B cell (primary cell): Measurements from ENCODE around the gene ASPRV1. TPM values are rescaled to one million over a fixed set of nuclear protein-coding genes. Genes with fewer than 3 reads are reported as not detected.

ENCODE experiments used
- ATAC-seq: fragments of 200-7000 bp; cut with Tn5 transposase; one replicate; pipeline ENCODE4 v1.10.0; 2021; ENCODE audit warnings: low read depth, mild to moderate bottlenecking, moderate number of reproducible peaks, moderate library complexity
- CTCF ChIA-PET: fragments of 350-600 bp; sonication (Branson Sonifier 250); formaldehyde crosslinking; loops from one replicate; lab custom pipeline; 2021; ENCODE audit warnings: antibody characterized with exemption, inconsistent platforms; lab: Charles Lee
- POLR2A ChIA-PET: fragments of 350-600 bp; sonication (Branson Sonifier 250); formaldehyde crosslinking; loops from one replicate; lab custom pipeline; 2021; ENCODE audit warnings: antibody characterized with exemption; lab: Charles Lee
- DNase-seq: peaks from one replicate; pipeline ENCODE4 v3.0.0; 2013
- H2AFZ ChIP-seq: 2 replicates; pipeline ENCODE4 v1.6.1; 2012; ENCODE audit warnings: mild to moderate bottlenecking, low read depth, low read length; ENCODE audit not compliant: insufficient read depth, poor library complexity, severe bottlenecking
- H3K27ac ChIP-seq, 2 donors: 1 replicate in 1 of 2; 2 replicates in 1 of 2; pipeline ENCODE4 v1.5.1; 2012 to 2013; ENCODE audit warnings: low read length in 2 of 2, mild to moderate bottlenecking in 2 of 2, moderate library complexity in 1 of 2
- H3K27me3 ChIP-seq, 4 experiments: fragments of 200-600 bp in 1 of 4; sonication (generic) in 1 of 4; replicated peaks in 1 of 4; 1 replicate in 2 of 4; 2 replicates in 2 of 4; pipeline versions ENCODE4 v1.6.1 to v1.7.0; 2013 to 2016; ENCODE audit warnings: low read length in 3 of 4, mild to moderate bottlenecking in 2 of 4, mixed read lengths in 1 of 4, moderate library complexity in 1 of 4; ENCODE audit not compliant: insufficient read depth in 4 of 4, control insufficient read depth in 3 of 4; ENCODE audit errors: control extremely low read depth in 1 of 4
- H3K36me3 ChIP-seq, 2 experiments: replicated peaks in 1 of 2; 1 replicate in 1 of 2; 2 replicates in 1 of 2; pipeline versions ENCODE4 v1.6.1 to v1.7.1; 2013; ENCODE audit warnings: low read length in 1 of 2; ENCODE audit not compliant: insufficient read depth in 2 of 2, control insufficient read depth in 1 of 2; ENCODE audit errors: control extremely low read depth in 1 of 2, extremely low read depth in 1 of 2
- H3K4me1 ChIP-seq, 2 donors: fragments of 200-600 bp in 1 of 2; sonication (generic) in 1 of 2; 1 replicate in 1 of 2; 2 replicates in 1 of 2; pipeline versions ENCODE4 v1.5.1 to v1.6.1; 2013 to 2017; ENCODE audit warnings: low read length in 2 of 2; ENCODE audit not compliant: control insufficient read depth in 2 of 2, insufficient read depth in 2 of 2
- H3K4me2 ChIP-seq: replicated peaks from 2 replicates; pipeline ENCODE3; 2012; ENCODE audit warnings: mild to moderate bottlenecking, low read depth, low read length; ENCODE audit not compliant: poor library complexity, severe bottlenecking
- H3K4me3 ChIP-seq, 5 experiments: fragments of 200-600 bp in 1 of 5; sonication (generic) in 1 of 5; 1 replicate in 3 of 5; 2 replicates in 2 of 5; pipeline versions ENCODE4 v1.5.1 to v1.7.0; 2011 to 2016; ENCODE audit warnings: low read length in 4 of 5, mild to moderate bottlenecking in 4 of 5, low read depth in 2 of 5, control low read depth in 1 of 5, moderate library complexity in 1 of 5; ENCODE audit not compliant: insufficient read depth in 1 of 5; ENCODE audit errors: control extremely low read depth in 1 of 5, extremely low read depth in 1 of 5
- H3K79me2 ChIP-seq: fragments of 200-600 bp; sonication (generic); one replicate; pipeline ENCODE4 v1.6.0; 2016; ENCODE audit warnings: low read length; ENCODE audit not compliant: control insufficient read depth, insufficient read depth
- H3K9ac ChIP-seq: fragments of 200-600 bp; sonication (generic); 2 replicates; pipeline ENCODE4 v1.6.1; 2017; ENCODE audit warnings: mild to moderate bottlenecking, low read length, moderate library complexity
- H3K9me3 ChIP-seq, 3 donors: one replicate each; pipeline versions ENCODE4 v1.6.1 to v1.7.1; 2013; ENCODE audit warnings: low read length in 2 of 3; ENCODE audit not compliant: control insufficient read depth in 2 of 3, insufficient read depth in 1 of 3; ENCODE audit errors: control extremely low read depth in 1 of 3
- H4K20me1 ChIP-seq: 2 replicates; pipeline ENCODE4 v1.6.0; 2012; ENCODE audit warnings: mild to moderate bottlenecking, low read length; ENCODE audit not compliant: insufficient read depth, control insufficient read depth, poor library complexity, severe bottlenecking
- H3K27ac Mint-ChIP-seq: one replicate; pipeline ENCODE4 v1.8.0; 2021; ENCODE audit warnings: mixed read lengths
- H3K27me3 Mint-ChIP-seq: one replicate; pipeline ENCODE4 v1.8.0; 2021; ENCODE audit warnings: mixed read lengths
- H3K4me1 Mint-ChIP-seq: one replicate; pipeline ENCODE4 v1.8.0; 2021; ENCODE audit warnings: mixed read lengths
- H3K4me3 Mint-ChIP-seq: one replicate; pipeline ENCODE4 v1.8.0; 2021; ENCODE audit warnings: mixed read lengths
- H3K9me3 Mint-ChIP-seq: one replicate; pipeline ENCODE4 v1.8.0; 2022; ENCODE audit warnings: mixed read lengths; ENCODE audit not compliant: insufficient read depth
- EZH2 ChIP-seq: IDR thresholded peaks from 2 replicates; pipeline ENCODE4 v1.6.1; 2012; ENCODE audit warnings: borderline replicate concordance, low read depth, mild to moderate bottlenecking, moderate library complexity, low read length; ENCODE audit not compliant: insufficient read depth, poor library complexity, severe bottlenecking
- WGBS: methylation state at CpG from one replicate; pipeline ENCODE4 v1.1.5; 2013; ENCODE audit warnings: missing lambda C conversion rate; ENCODE audit not compliant: insufficient coverage; 5-methylcytosine and 5-hydroxymethylcytosine counted together
- intact Hi-C: fragments of 100-400 bp; cut with micrococcal nuclease; formaldehyde crosslinking; loops from one replicate; pipeline ENCODE4 v1.10.0; 2022
- polyA plus RNA-seq: library from polyadenylated mRNA; depleted of rRNA; stranded (reverse); fragments of >200 nt; gene quantifications from 2 replicates; pipeline ENCODE4 v1.2.3, GENCODE V29; 2012
- total RNA-seq, 2 donors: library from RNA; stranded (reverse); fragments of 120-200 nt in 1 of 2; gene quantifications; 1 replicate in 1 of 2; 2 replicates in 1 of 2; pipeline versions ENCODE4 v1.2.3 to v1.2.4, GENCODE V29; 2013 to 2022
- TF ChIP-seq, protein P1 (sequence below): fragments of 200-600 bp; IDR thresholded peaks from one replicate; pipeline ENCODE4 v1.8.0; 2022; ENCODE audit warnings: antibody characterized with exemption, mild to moderate bottlenecking

The ASPRV1 gene
- total and polyA plus RNA-seq, 2 donors (not counting 1 experiment from before 2014, with no cell fraction given), result 1.1 TPM

GRCh38 chr2:70005752-70006446 lies 44.5 kb upstream of the ASPRV1 start:
- 100% methylated on average over 2 of the region's 6 CpGs for WGBS
- Histone ChIP-seq H3K4me3 (no peak overlapping the region), H3K4me2 (no peak overlapping the region), H3K79me2 (no peaks in the 10 kb centered on the region), H3K9me3 (no peaks in the 10 kb centered on the region), H4K20me1 (no peaks in the 10 kb centered on the region), H2AFZ (no peak overlapping the region), H3K27me3 (no peaks in the 10 kb centered on the region), H3K9ac (no peak overlapping the region), H3K27ac (no peak overlapping the region), H3K36me3 (no peaks in the 10 kb centered on the region), H3K4me1 (peaks cover 0 to 6% of the 10 kb centered on the region in 2 donors)
- no peak for TF ChIP-seq EZH2
- TF ChIP-seq, protein P1, sequence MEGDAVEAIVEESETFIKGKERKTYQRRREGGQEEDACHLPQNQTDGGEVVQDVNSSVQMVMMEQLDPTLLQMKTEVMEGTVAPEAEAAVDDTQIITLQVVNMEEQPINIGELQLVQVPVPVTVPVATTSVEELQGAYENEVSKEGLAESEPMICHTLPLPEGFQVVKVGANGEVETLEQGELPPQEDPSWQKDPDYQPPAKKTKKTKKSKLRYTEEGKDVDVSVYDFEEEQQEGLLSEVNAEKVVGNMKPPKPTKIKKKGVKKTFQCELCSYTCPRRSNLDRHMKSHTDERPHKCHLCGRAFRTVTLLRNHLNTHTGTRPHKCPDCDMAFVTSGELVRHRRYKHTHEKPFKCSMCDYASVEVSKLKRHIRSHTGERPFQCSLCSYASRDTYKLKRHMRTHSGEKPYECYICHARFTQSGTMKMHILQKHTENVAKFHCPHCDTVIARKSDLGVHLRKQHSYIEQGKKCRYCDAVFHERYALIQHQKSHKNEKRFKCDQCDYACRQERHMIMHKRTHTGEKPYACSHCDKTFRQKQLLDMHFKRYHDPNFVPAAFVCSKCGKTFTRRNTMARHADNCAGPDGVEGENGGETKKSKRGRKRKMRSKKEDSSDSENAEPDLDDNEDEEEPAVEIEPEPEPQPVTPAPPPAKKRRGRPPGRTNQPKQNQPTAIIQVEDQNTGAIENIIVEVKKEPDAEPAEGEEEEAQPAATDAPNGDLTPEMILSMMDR, result no peak
- no peak overlapping the region for H3K4me3 Mint-ChIP-seq
- intact Hi-C loops, result no loop called here
- H3K9me3 Mint-ChIP-seq, result no peaks in the 10 kb centered on the region
- no peak for DNase-seq
- ChIA-PET POLR2A (no interaction called here), CTCF (no interaction called here)
- no peak for ATAC-seq
- peaks cover 18% of the 10 kb centered on the region for H3K4me1 Mint-ChIP-seq
- H3K27ac Mint-ChIP-seq, result no peak overlapping the region
- no peaks in the 10 kb centered on the region for H3K27me3 Mint-ChIP-seq

- Histone ChIP-seq H3K4me3 (no peak overlapping the region), H3K27me3 (no peaks in the 10 kb centered on the region), H3K9me3 (no peaks in the 10 kb centered on the region), H4K20me1 (no peaks in the 10 kb centered on the region), H3K9ac (no peak overlapping the region), H3K4me2 (no peak overlapping the region), H3K4me1 (peaks cover 0 to under 1% of the 10 kb centered on the region in 2 donors), H3K27ac (no peak overlapping the region), H3K36me3 (no peaks in the 10 kb centered on the region), H3K79me2 (no peaks in the 10 kb centered on the region), H2AFZ (no peak overlapping the region)
- TF ChIP-seq EZH2, result no peak
- TF ChIP-seq, protein P1, result no peak
- intact Hi-C loops, result no loop called here
- ATAC-seq, result no peak
- WGBS, result no CpG with 5 or more reads among the region's 2 CpGs
- H3K9me3 Mint-ChIP-seq, result no peaks in the 10 kb centered on the region
- no peak overlapping the region for H3K27ac Mint-ChIP-seq
- POLR2A ChIA-PET, result no interaction called here
- CTCF ChIA-PET, result no interaction called here
- H3K4me3 Mint-ChIP-seq, result no peak overlapping the region
- H3K4me1 Mint-ChIP-seq, result peaks cover 12% of the 10 kb centered on the region
- H3K27me3 Mint-ChIP-seq, result no peaks in the 10 kb centered on the region
- DNase-seq, result no peak
Observed at GRCh38 chr2:70005216-70005615, 43.8 kb upstream of the ASPRV1 start.
